HG03280 (cell line): ENCODE results near the gene CLNK.

Experiments
- ATAC-seq: cut with Tn5 transposase; IDR thresholded peaks from one replicate; pipeline ENCODE4 v1.9.1; 2021; ENCODE audit warnings: mild to moderate bottlenecking, moderate library complexity; ENCODE audit not compliant: unreplicated experiment

Gene CLNK

GRCh38 chr4:10526429-10527222 lies 157.9 kb downstream of the CLNK start:
- ATAC-seq, result no peak

GRCh38 chr4:10524196-10524833 lies 160.3 kb downstream of the CLNK start:
- ATAC-seq, result no peak

DNA sequence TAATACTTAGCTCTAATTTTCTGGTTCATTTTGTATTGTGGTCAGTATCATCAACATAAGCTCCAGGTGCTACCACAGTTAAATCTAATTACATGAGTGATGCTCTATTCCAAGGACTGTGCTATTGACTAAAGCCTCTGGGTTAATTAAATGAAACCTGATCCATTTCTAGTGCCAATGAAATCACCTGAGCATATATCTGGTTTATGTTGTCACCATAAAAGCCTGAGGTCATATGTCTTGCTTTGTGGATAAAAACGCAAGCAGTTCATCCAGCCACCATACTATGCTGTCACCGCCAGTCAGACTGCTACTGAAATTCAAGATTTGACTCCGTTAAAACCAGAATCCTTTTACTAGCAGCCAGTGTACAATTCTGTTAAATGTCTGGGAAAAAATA lies 163.1 kb downstream of the CLNK start:
- ATAC-seq, result no peak

GRCh38 chr4:10509733-10510132 lies 174.8 kb downstream of the CLNK start:
- no peak for ATAC-seq

GRCh38 chr4:10506077-10506476 lies 178.5 kb downstream of the CLNK start:
- no peak for ATAC-seq

DNA sequence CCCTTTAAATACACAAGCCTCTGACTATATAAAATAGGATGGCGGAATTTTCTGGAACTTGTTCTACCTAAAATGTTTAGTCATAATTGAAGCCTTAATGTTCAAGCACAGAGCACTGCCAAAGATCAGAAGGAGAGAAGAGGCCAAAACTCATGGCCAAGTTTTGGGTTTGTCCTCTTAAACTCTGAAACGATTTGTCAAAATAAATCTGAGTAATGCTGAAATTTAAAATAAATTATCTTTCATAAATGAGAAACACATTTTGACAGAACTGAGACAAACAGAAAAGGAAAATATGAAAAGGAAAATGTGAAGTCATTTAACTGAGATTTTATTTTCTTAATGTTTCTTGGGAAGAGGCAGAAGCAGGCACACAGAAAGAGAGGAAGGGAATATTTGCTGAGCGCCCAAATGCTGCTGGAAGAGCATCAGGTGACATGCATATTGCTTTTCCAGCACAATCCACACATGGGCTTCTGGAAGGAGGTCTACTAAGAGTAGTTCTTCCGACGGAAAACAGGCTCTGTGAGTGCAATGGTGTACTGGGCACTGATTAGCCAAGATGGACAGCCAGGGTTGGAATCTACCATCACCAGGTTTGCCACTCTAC lies 179.9 kb downstream of the CLNK start:
- no peak for ATAC-seq

DNA sequence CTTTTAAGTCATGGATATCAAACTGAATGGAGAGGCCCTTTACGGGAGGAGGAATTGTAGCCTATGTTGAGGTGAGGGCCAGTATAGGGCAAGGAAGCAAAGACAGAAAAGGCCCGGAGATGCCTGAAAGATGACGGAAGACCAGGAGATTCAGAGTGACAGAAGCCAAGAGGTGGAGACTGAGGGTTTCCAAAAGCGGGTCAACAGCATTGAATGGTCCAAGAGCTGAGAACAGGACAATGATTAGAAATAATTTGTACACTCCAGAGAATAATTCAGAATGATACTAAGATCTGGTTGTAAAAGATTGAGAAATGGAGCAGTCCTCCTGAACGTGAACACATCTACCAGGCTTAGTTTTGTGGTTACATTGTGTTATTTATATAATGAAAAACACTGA lies 181.9 kb downstream of the CLNK start:
- ATAC-seq, result no peak

GRCh38 chr4:10500776-10501175 lies 183.8 kb downstream of the CLNK start:
- no peak for ATAC-seq

DNA sequence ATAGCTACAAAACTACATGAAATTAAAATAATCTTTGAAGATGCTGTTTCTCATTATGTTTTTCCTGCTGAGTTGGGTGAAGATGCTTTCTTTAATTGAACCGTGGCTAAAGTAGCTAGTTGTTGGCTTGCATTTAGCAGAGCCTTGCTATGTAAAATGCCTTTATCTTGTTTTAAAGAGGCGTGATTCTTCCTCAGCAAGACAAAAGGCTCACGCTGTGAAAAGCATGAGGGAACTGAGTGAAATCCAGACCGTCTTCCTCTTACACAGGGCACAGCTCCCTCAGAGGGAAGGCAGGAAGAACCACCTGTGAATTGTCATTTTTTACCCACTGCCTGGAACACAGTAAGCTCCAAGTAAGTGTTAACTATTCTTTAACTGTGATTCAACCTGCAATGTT lies 188.4 kb downstream of the CLNK start:
- ATAC-seq, result no peak

- no peak for ATAC-seq
Measured at GRCh38 chr4:10495651-10496050, 188.9 kb downstream of the CLNK start.

GRCh38 chr4:10492464-10492863 lies 192.1 kb downstream of the CLNK start:
- no peak for ATAC-seq

DNA sequence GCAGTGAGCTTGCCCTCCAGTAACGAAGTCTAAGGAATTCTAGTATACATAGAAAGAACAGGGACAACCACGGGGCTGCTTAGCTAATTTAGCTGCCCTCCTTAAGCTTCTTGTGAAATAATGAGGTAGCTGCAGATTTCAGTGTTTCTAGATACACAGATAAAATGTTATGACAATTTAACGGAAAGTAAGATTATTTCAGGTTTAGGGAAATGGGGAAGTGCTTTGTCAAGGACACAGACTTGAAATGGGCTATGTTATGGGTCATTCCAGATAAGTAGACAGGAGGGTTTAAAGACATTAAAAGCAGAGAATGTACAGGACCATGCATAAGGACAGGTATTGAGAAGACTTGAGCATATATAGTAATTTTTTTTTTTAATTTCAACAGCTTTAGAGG lies 193.2 kb downstream of the CLNK start:
- ATAC-seq, result no peak

GRCh38 chr4:10490996-10491395 lies 193.6 kb downstream of the CLNK start:
- no peak for ATAC-seq

DNA sequence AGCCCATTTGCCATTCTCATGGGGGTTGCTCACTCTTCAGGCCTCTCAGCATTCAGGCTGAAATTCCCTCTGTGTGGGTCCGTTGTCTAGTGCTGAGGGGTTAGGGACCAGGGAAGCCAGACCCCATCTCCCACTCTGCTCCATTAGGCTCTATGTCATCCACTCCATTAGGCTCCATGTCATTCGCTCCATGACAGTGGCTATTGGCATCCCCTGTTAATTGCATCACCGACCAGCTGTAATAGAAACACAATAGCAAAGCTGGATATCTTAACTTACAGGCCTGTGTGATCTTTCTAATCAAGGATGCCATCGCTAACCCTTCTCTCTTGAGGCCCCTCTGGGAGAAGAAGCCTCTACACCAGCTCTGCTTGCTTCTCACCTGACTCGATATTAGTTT lies 201.7 kb downstream of the CLNK start:
- ATAC-seq, result no peak

GRCh38 chr4:10480616-10481015 lies 204.0 kb downstream of the CLNK start:
- ATAC-seq, result no peak

GRCh38 chr4:10478621-10479020 lies 205.9 kb downstream of the CLNK start:
- ATAC-seq, result no peak

GRCh38 chr4:10470505-10470904 lies 214.1 kb downstream of the CLNK start:
- ATAC-seq, result no peak

DNA sequence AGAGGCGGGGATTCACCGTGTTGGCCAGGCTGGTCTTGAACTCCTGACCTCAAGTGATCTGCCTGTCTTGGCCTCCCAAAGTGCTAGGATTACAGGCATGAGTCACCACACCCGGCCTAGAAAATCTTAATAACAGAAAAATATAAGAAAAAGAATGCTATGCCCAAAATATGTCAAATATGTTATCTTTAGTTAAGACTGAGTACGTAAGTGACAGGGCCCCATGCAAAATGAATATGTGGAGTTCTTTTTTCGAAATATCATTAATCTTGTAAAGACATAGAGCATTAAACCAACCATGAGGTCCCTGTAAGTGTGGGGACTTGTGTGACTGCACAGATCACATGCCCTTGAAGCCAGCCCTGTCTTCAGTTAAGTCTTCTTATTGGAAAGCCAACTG lies 218.4 kb downstream of the CLNK start:
- ATAC-seq, result no peak

DNA sequence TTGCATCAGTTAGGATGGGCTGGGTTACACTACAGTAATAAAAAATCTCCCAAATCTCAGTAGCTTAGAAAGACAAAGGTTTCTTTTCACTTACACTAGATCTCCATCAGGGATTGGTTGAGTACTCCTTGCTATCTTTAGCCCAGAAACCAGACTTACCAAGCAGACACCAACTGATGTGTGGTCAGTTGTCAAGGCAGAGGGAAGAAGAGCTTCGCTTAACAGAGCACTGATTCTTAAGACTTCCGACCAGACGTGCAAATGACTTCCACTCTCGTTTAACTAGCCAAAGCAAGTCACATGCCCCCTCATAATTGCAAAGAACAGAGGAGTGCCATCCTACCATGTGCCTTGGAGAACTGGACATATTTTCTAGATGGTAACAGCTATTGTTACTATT lies 221.7 kb downstream of the CLNK start:
- ATAC-seq, result no peak

- no peak for ATAC-seq
Measured at GRCh38 chr4:10461850-10462400, 222.6 kb downstream of the CLNK start.

- ATAC-seq, result peak; percentile 76
Measured at GRCh38 chr4:10461091-10461849, 223.3 kb downstream of the CLNK start.
